Smooth muscle cell (in vitro differentiated cells): ENCODE results near the gene RGS7. TPM values are rescaled to one million over a fixed set of nuclear protein-coding genes. Genes with fewer than 3 reads are reported as not detected.

Experiments
- DNase-seq: peaks from one replicate; lab custom pipeline; 2025; ENCODE audit not compliant: unreplicated experiment; lab: John Stamatoyannopoulos, UW
- H2AFZ ChIP-seq: fragments of 200-600 bp; sonication (generic); 2 replicates; pipeline ENCODE4 v1.6.0; 2016; ENCODE audit warnings: antibody characterized with exemption, low read depth, mild to moderate bottlenecking
- H3F3A ChIP-seq: fragments of 200-600 bp; sonication (generic); 2 replicates; pipeline ENCODE4 v1.6.0; 2017; ENCODE audit warnings: antibody characterized with exemption, low read depth
- H3K27ac ChIP-seq: fragments of 200-600 bp; sonication (generic); 2 replicates; pipeline ENCODE4 v1.5.1; 2016; ENCODE audit warnings: low read depth, mild to moderate bottlenecking
- H3K27me3 ChIP-seq: fragments of 200-600 bp; sonication (generic); 2 replicates; pipeline ENCODE4 v1.6.1; 2016; ENCODE audit warnings: low read depth, mild to moderate bottlenecking
- H3K36me3 ChIP-seq: fragments of 200-600 bp; sonication (generic); 2 replicates; pipeline ENCODE4 v1.5.1; 2016; ENCODE audit warnings: low read depth
- H3K4me1 ChIP-seq: fragments of 200-600 bp; sonication (generic); 2 replicates; pipeline ENCODE4 v1.5.1; 2016; ENCODE audit warnings: low read depth
- H3K4me2 ChIP-seq: fragments of 200-600 bp; sonication (generic); 2 replicates; pipeline ENCODE4 v1.6.0; 2016; ENCODE audit warnings: mild to moderate bottlenecking
- H3K4me3 ChIP-seq: fragments of 200-600 bp; sonication (generic); 2 replicates; pipeline ENCODE4 v1.5.1; 2016; ENCODE audit warnings: mild to moderate bottlenecking
- H3K79me2 ChIP-seq: fragments of 200-600 bp; sonication (generic); 2 replicates; pipeline ENCODE4 v1.6.0; 2016; ENCODE audit warnings: low read depth, mild to moderate bottlenecking
- H3K9ac ChIP-seq: fragments of 200-600 bp; sonication (generic); 2 replicates; pipeline ENCODE4 v1.6.0; 2016; ENCODE audit warnings: low read depth
- H3K9me3 ChIP-seq: fragments of 200-600 bp; sonication (generic); replicated peaks from 2 replicates; pipeline ENCODE4 v1.5.1; 2016; ENCODE audit warnings: low read depth
- H4K20me1 ChIP-seq: fragments of 200-600 bp; sonication (generic); 2 replicates; pipeline ENCODE4 v1.6.0; 2016; ENCODE audit warnings: low read depth
- WGBS: methylation state at CpG from one replicate; pipeline ENCODE4 v1.1.7; 2016; ENCODE audit warnings: low lambda C conversion rate; 5-methylcytosine and 5-hydroxymethylcytosine counted together
- polyA plus RNA-seq: library from polyadenylated mRNA; unstranded; fragments of >200 nt; fragmentation: Nextera tagmentation; extraction: Ambion mirVana; gene quantifications from 2 replicates; pipeline ENCODE4 v1.2.1, GENCODE V29; 2016
- total RNA-seq: library from RNA; depleted of rRNA; stranded (reverse); fragments of >200 nt; gene quantifications from 2 replicates; pipeline ENCODE4 v1.2.3, GENCODE V29; 2014
- TF ChIP-seq, protein P1 (sequence below): fragments of 200-600 bp; sonication (generic); IDR thresholded peaks from 2 replicates; pipeline ENCODE4 v1.5.1; 2017; ENCODE audit warnings: borderline replicate concordance, mild to moderate bottlenecking, antibody characterized with exemption; ENCODE audit not compliant: insufficient read depth, poor library complexity, severe bottlenecking

Gene RGS7
- total and polyA plus RNA-seq, 2 experiments from 2014 or later: 0.16 TPM; not detected in 1

DNA sequence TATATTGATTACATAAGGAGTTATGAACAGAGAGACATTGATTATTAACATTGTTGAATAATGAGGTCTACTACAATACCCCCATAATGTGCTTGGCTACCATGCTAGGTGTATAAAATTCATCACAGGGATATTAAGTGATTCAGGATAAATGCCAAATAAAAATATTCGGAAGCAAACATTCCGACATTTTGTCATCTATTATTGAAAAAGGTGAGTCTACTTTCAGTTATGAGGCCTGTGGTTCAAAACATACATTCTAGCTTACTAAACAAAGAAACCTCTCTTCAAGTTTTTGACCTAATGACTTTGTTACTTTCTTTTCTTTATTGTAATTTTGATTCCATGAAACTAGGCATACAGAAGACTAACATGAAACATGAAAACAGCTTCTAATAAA is 554.7 kb downstream of the RGS7 start:
- Histone ChIP-seq H2AFZ (no peak overlapping the region), H3K27ac (no peak overlapping the region), H3K9me3 (no peaks in the 10 kb centered on the region), H3K36me3 (no peaks in the 10 kb centered on the region), H3K4me3 (no peak overlapping the region), H3K79me2 (no peaks in the 10 kb centered on the region), H3K4me2 (no peak overlapping the region), H4K20me1 (no peaks in the 10 kb centered on the region), H3K4me1 (no peaks in the 10 kb centered on the region), H3F3A (no peaks in the 10 kb centered on the region), H3K27me3 (no peaks in the 10 kb centered on the region), H3K9ac (no peak overlapping the region)
- no peak for DNase-seq
- TF ChIP-seq, protein P1, sequence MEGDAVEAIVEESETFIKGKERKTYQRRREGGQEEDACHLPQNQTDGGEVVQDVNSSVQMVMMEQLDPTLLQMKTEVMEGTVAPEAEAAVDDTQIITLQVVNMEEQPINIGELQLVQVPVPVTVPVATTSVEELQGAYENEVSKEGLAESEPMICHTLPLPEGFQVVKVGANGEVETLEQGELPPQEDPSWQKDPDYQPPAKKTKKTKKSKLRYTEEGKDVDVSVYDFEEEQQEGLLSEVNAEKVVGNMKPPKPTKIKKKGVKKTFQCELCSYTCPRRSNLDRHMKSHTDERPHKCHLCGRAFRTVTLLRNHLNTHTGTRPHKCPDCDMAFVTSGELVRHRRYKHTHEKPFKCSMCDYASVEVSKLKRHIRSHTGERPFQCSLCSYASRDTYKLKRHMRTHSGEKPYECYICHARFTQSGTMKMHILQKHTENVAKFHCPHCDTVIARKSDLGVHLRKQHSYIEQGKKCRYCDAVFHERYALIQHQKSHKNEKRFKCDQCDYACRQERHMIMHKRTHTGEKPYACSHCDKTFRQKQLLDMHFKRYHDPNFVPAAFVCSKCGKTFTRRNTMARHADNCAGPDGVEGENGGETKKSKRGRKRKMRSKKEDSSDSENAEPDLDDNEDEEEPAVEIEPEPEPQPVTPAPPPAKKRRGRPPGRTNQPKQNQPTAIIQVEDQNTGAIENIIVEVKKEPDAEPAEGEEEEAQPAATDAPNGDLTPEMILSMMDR: no peak
- 98% methylated on average over 2 of the region's 2 CpGs for WGBS

DNA sequence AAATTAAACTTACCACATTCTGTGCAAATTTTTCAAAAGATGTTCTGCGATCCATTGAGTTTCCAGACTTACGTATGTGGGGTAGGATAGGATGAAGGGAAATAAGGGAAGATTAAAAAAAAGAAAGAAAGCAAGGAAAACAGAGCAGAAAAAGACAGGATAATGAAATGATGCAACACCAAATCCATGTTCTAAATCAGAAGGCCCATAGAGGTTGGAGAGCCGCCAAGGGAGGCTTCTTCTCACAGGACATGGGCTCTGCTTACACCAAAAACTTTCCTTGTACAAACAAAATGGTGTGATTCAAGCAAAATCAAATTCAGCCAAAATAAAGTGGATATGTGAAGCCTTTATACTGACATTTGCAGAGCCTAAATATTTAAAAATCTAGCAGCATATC is 555.6 kb downstream of the RGS7 start:
- Histone ChIP-seq H3K9ac (no peak overlapping the region), H4K20me1 (no peaks in the 10 kb centered on the region), H2AFZ (no peak overlapping the region), H3K36me3 (no peaks in the 10 kb centered on the region), H3K27ac (no peak overlapping the region), H3K4me2 (no peak overlapping the region), H3K4me3 (no peak overlapping the region), H3K4me1 (no peaks in the 10 kb centered on the region), H3K27me3 (no peaks in the 10 kb centered on the region), H3F3A (no peaks in the 10 kb centered on the region), H3K9me3 (no peaks in the 10 kb centered on the region), H3K79me2 (no peaks in the 10 kb centered on the region)
- TF ChIP-seq, protein P1: no peak
- WGBS: 95% methylated on average over 3 of the region's 3 CpGs
- no peak for DNase-seq

DNA sequence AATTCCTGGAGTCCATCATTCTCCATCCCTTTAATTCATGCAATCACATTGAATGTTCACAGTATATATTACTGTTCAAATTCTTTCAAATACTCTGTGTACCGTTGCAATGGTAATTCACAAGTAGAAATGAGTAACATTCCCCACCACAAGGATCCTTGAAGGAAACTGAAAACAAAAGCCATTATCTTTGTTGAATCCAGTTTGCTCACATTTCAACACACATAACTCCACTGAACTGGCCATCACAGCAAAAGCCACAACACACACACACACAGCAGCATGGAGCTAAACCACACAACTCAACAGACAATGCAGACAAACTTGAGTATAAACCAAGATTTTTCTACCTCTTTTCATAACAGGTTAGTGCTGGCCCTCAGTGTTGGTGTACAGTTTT is 556.7 kb downstream of the RGS7 start:
- no peak overlapping the region for H3K27ac ChIP-seq
- no peaks in the 10 kb centered on the region for H4K20me1 ChIP-seq
- 89% methylated on average over 1 of the region's 1 CpG for WGBS
- H3K4me3 ChIP-seq: no peak overlapping the region
- no peaks in the 10 kb centered on the region for H3K4me1 ChIP-seq
- no peak for DNase-seq
- no peak overlapping the region for H3K9ac ChIP-seq
- H3K27me3 ChIP-seq: no peaks in the 10 kb centered on the region
- no peak overlapping the region for H2AFZ ChIP-seq
- no peak overlapping the region for H3K4me2 ChIP-seq
- H3K36me3 ChIP-seq: no peaks in the 10 kb centered on the region
- H3F3A ChIP-seq: no peaks in the 10 kb centered on the region
- H3K79me2 ChIP-seq: no peaks in the 10 kb centered on the region
- no peaks in the 10 kb centered on the region for H3K9me3 ChIP-seq
- TF ChIP-seq, protein P1: no peak

DNA sequence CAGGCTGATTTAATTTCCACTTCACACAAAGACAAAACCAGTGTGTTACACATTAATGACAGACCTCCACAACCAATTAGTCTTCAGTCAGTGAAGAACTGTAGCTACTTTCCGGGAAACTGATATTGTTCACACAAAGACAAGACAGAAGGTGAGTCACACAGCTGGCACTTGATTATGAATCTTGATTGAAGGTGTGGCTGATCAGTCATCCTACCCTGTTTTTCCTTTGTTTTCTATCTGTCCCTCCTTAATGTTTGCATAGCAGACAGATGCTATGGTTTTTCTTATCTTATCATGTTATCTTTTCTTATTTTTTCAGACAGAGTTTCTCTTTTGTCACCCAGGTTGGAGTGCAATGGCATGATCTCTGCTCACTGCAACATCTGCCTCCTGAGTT is 560.0 kb downstream of the RGS7 start:
- H3K9ac ChIP-seq: no peak overlapping the region
- no peak overlapping the region for H3K4me2 ChIP-seq
- WGBS: 66% methylated on average over 1 of the region's 1 CpG
- H3K79me2 ChIP-seq: no peaks in the 10 kb centered on the region
- no peak overlapping the region for H3K4me3 ChIP-seq
- H3K27ac ChIP-seq: no peak overlapping the region
- H3K36me3 ChIP-seq: no peaks in the 10 kb centered on the region
- H3K27me3 ChIP-seq: no peaks in the 10 kb centered on the region
- no peaks in the 10 kb centered on the region for H4K20me1 ChIP-seq
- DNase-seq: no peak
- no peaks in the 10 kb centered on the region for H3K9me3 ChIP-seq
- TF ChIP-seq, protein P1: no peak
- no peak overlapping the region for H2AFZ ChIP-seq
- H3K4me1 ChIP-seq: no peaks in the 10 kb centered on the region
- no peaks in the 10 kb centered on the region for H3F3A ChIP-seq
